GM23248 (cell line): ENCODE results near the gene UBIAD1.

Experiments used
- EZH2 ChIP-seq: fragments of 200-600 bp; sonication (generic); IDR thresholded peaks from 2 replicates; pipeline ENCODE4 v1.6.1; 2018; ENCODE audit warnings: antibody characterized with exemption, mild to moderate bottlenecking; ENCODE audit not compliant: insufficient read depth, poor library complexity, severe bottlenecking
- EZH2phosphoT487 ChIP-seq: fragments of 200-600 bp; sonication (generic); IDR thresholded peaks from 2 replicates; pipeline ENCODE4 v1.6.1; 2018; ENCODE audit warnings: antibody characterized with exemption, moderate library complexity, mild to moderate bottlenecking, low read depth; ENCODE audit not compliant: insufficient read depth

GRCh38 chr1:11334261-11334804 is 61.3 kb downstream of the UBIAD1 start:
- TF ChIP-seq EZH2phosphoT487 = no peak
- TF ChIP-seq EZH2 = no peak
